Pancreas (tissue), 10 donors: ENCODE measurements around the gene ATP5F1D. TPM values are rescaled to one million over a fixed set of nuclear protein-coding genes. Genes with fewer than 3 reads are reported as not detected.

Experiments
- ATAC-seq, 4 donors: fragments of 200-7000 bp; cut with Tn5 transposase; one replicate each; pipeline versions ENCODE4 v1.8.0 to v1.9.1; 2020; ENCODE audit warnings: mild to moderate bottlenecking in 4 of 4, moderate library complexity in 4 of 4
- DNase-seq, 6 donors: peaks; one replicate each; pipeline ENCODE4 v3.0.0-alpha.2; 2020
- FAIRE-seq: peaks from 2 replicates; lab custom pipeline; 2012; peaks lifted over from hg19 to GRCh38; lab: Jason Lieb, UNC
- H3K27ac ChIP-seq, 4 donors: fragments of 200-600 bp; sonication (generic); 1 replicate in 3 of 4; 2 replicates in 1 of 4; pipeline versions ENCODE4 v1.5.0 to v1.8.0; 2020
- H3K27me3 ChIP-seq, 4 donors: fragments of 200-600 bp; one replicate each; pipeline ENCODE4 v1.8.0; 2021
- H3K36me3 ChIP-seq, 3 donors: fragments of 200-600 bp; sonication (generic) in 1 of 3; one replicate each; pipeline versions ENCODE4 v1.5.0 to v1.8.0; 2020 to 2021
- H3K4me1 ChIP-seq, 3 donors: fragments of 200-600 bp; one replicate each; pipeline ENCODE4 v1.8.0; 2021
- H3K4me3 ChIP-seq, 4 donors: fragments of 200-600 bp; sonication (generic) in 2 of 4; one replicate each; pipeline versions ENCODE4 v1.5.0 to v1.8.0; 2020 to 2021
- H3K9me3 ChIP-seq, 4 donors: fragments of 200-600 bp; one replicate each; pipeline ENCODE4 v1.8.0; 2021
- CTCF ChIP-seq, 4 donors: fragments of 200-600 bp; sonication (generic) in 3 of 4; IDR thresholded peaks; one replicate each; pipeline versions ENCODE4 v1.5.0 to v1.8.0; 2021; ENCODE audit warnings: antibody characterized with exemption in 4 of 4
- WGBS, 2 donors: extraction: QIAGEN DNeasy Blood & Tissue Kit; methylation state at CpG; one replicate each; pipeline ENCODE4 v1.1.7; 2013; 5-methylcytosine and 5-hydroxymethylcytosine counted together
- intact Hi-C, 3 donors: fragments of 100-400 bp; cut with DNase I; formaldehyde crosslinking; loops; one replicate each; pipeline versions ENCODE4 v1.11.1 to v1.14.2; 2022
- polyA plus RNA-seq, 2 donors: library from polyadenylated mRNA; stranded (reverse); fragments of 200-250 nt; gene quantifications; one replicate each; pipeline ENCODE4 v1.2.3, GENCODE V29; 2013
- total RNA-seq, 6 donors: library from RNA; stranded (reverse); fragmentation: NEBNext Ultra II Directional in 4 of 6; extraction: Animal tissue kit (Norgen Biotek cat#: 25700) in 4 of 6; gene quantifications; one replicate each; pipeline versions ENCODE4 v1.2.1 to v1.2.4, GENCODE V29; 2021 to 2023
- donor health status: healthy with polysubstance abuse.
- donor health status: DM: no; HTN: no; CAD: no; lungs with moderate emphysema.
- donor health status: DM: no; HTN: no; CAD: no.
- donor health status: control.
- donor health status: control.
- donor health status: Bipolar disorder and iron deficiency.
- donor health status: DM: yes; HTN: yes; CAD: no.
- donor health status: DM: no; HTN: no; CAD: no.
- donor health status: DM: no; HTN: no; CAD: no.
- donor health status: DM: yes; HTN: yes; CAD: no.

ATP5F1D gene
- total and polyA plus RNA-seq, 8 donors: 97.3 to 515 (median 167) TPM

- H3K9me3 ChIP-seq: no peaks in the 10 kb centered on the region
- FAIRE-seq (no peak), DNase-seq (peak in 4 of 6 donors; percentile 36 to 88 (median 62)), ATAC-seq (peak in 3 of 4 donors; percentile 53 to 69 (median 62))
- no peak for TF ChIP-seq CTCF (IDR thresholded peaks at IDR 0.05)
- no peak overlapping the region for H3K4me3 ChIP-seq
- no peaks in the 10 kb centered on the region for H3K4me1 ChIP-seq
- H3K36me3 ChIP-seq: no peaks in the 10 kb centered on the region
- WGBS, 2 donors: 45 to 62% methylated on average over 38 to 41 of the region's 41 CpGs
- no peak overlapping the region for H3K27ac ChIP-seq
- intact Hi-C loops: no loop called here
- H3K27me3 ChIP-seq: peaks cover 0 to 19% (median 5%) of the 10 kb centered on the region in 4 donors
Measured at GRCh38 chr19:1288833-1289685, 47.5 kb downstream of the ATP5F1D start.

- TF ChIP-seq CTCF (IDR thresholded peaks at IDR 0.05): no peak
- Histone ChIP-seq H3K9me3 (no peaks in the 10 kb centered on the region), H3K27me3 (peaks cover 0 to 21% (median 8%) of the 10 kb centered on the region in 4 donors), H3K27ac (no peak overlapping the region), H3K4me3 (no peak overlapping the region), H3K36me3 (no peaks in the 10 kb centered on the region), H3K4me1 (no peaks in the 10 kb centered on the region)
- 64 to 78% methylated on average over 18 to 19 of the region's 19 CpGs for WGBS, 2 donors
- intact Hi-C loops: no loop called here
- ATAC-seq: no peak
- no peak for FAIRE-seq
- DNase-seq: peak in 2 of 6 donors; percentile 23 to 62
Measured at GRCh38 chr19:1289686-1290025, 48.1 kb downstream of the ATP5F1D start.

- FAIRE-seq (no peak), ATAC-seq (no peak), DNase-seq (peak in 2 of 6 donors; percentile 22 to 67)
- WGBS, 2 donors: 70 to 84% methylated on average over 23 to 24 of the region's 24 CpGs
- TF ChIP-seq CTCF (IDR thresholded peaks at IDR 0.05): no peak
- no peaks in the 10 kb centered on the region for H3K36me3 ChIP-seq
- no peak overlapping the region for H3K4me3 ChIP-seq
- intact Hi-C loops: no loop called here
- peaks cover 0 to 25% (median 9%) of the 10 kb centered on the region in 4 donors for H3K27me3 ChIP-seq
- no peaks in the 10 kb centered on the region for H3K4me1 ChIP-seq
- H3K27ac ChIP-seq: no peak overlapping the region
- no peaks in the 10 kb centered on the region for H3K9me3 ChIP-seq
Measured at GRCh38 chr19:1290196-1290702, 48.7 kb downstream of the ATP5F1D start.

- Histone ChIP-seq H3K9me3 (no peaks in the 10 kb centered on the region), H3K4me3 (no peak overlapping the region), H3K4me1 (no peaks in the 10 kb centered on the region), H3K36me3 (no peaks in the 10 kb centered on the region), H3K27ac (no peak overlapping the region), H3K27me3 (peaks cover 0 to 25% (median 9%) of the 10 kb centered on the region in 4 donors)
- peak in 2 of 6 donors; percentile 21 to 69 for DNase-seq
- intact Hi-C loops: no loop called here
- no peak for FAIRE-seq
- TF ChIP-seq CTCF (IDR thresholded peaks at IDR 0.05): no peak
- WGBS, 2 donors: 54 to 67% methylated on average over 40 of the region's 40 CpGs
- ATAC-seq: no peak
Measured at GRCh38 chr19:1290703-1291651, 49.4 kb downstream of the ATP5F1D start.
